GM19324 (cell line): ENCODE results near the gene FANCC.

Experiments used
- ATAC-seq: cut with Tn5 transposase; IDR thresholded peaks from one replicate; pipeline ENCODE4 v1.9.1; 2021; ENCODE audit warnings: mild to moderate bottlenecking, moderate library complexity; ENCODE audit not compliant: unreplicated experiment, low FRiP score

FANCC gene

GRCh38 chr9:95130484-95130883 is 187.0 kb downstream of the FANCC start:
- ATAC-seq: no peak

- no peak for ATAC-seq
Observed at GRCh38 chr9:95129476-95130291, 187.8 kb downstream of the FANCC start.

- no peak for ATAC-seq
Observed at GRCh38 chr9:95128177-95128524, 189.4 kb downstream of the FANCC start.

GRCh38 chr9:95127249-95128176 is 190.0 kb downstream of the FANCC start:
- ATAC-seq: no peak

- no peak for ATAC-seq
Observed at GRCh38 chr9:95126739-95127138, 190.8 kb downstream of the FANCC start.

GRCh38 chr9:95125652-95126051 is 191.9 kb downstream of the FANCC start:
- no peak for ATAC-seq

GRCh38 chr9:95124582-95125367 is 192.7 kb downstream of the FANCC start:
- no peak for ATAC-seq

- ATAC-seq: no peak
Observed at GRCh38 chr9:95120781-95121370, 196.6 kb downstream of the FANCC start.

- ATAC-seq: no peak
Observed at GRCh38 chr9:95118596-95118995, 198.9 kb downstream of the FANCC start.

GRCh38 chr9:95116808-95117204 is 200.7 kb downstream of the FANCC start:
- ATAC-seq: no peak

- no peak for ATAC-seq
Observed at GRCh38 chr9:95116002-95116807, 201.3 kb downstream of the FANCC start.

- ATAC-seq: no peak
Observed at GRCh38 chr9:95115104-95115503, 202.4 kb downstream of the FANCC start.

GRCh38 chr9:95112436-95113280 is 204.9 kb downstream of the FANCC start:
- ATAC-seq: no peak

- no peak for ATAC-seq
Observed at GRCh38 chr9:95111716-95112115, 205.8 kb downstream of the FANCC start.

GRCh38 chr9:95110921-95111525 is 206.5 kb downstream of the FANCC start:
- ATAC-seq: no peak

- ATAC-seq: no peak
Observed at GRCh38 chr9:95109456-95109855, 208.1 kb downstream of the FANCC start.

GRCh38 chr9:95108777-95109176 is 208.7 kb downstream of the FANCC start:
- ATAC-seq: no peak

GRCh38 chr9:95107976-95108375 is 209.5 kb downstream of the FANCC start:
- no peak for ATAC-seq
